OCI-LY1 (cell line): Measurements from ENCODE around the gene SSBP3.

ENCODE experiments used
- H2AFZ ChIP-seq: fragments of 200-600 bp; sonication (generic), shearing (Covaris generic); 2 replicates; pipeline ENCODE4 v1.6.0; 2014; ENCODE audit warnings: antibody characterized with exemption, mild to moderate bottlenecking, low read length
- H3F3A ChIP-seq: fragments of 200-600 bp; sonication (generic), shearing (Covaris generic); 2 replicates; pipeline ENCODE4 v1.6.0; 2014; ENCODE audit warnings: mild to moderate bottlenecking, antibody characterized with exemption, low read length, moderate library complexity; ENCODE audit not compliant: insufficient read depth
- H3K27ac ChIP-seq: fragments of 200-600 bp; sonication (generic); 2 replicates; pipeline ENCODE4 v1.5.1; 2014; ENCODE audit warnings: low read length, mixed run types, mild to moderate bottlenecking, low read depth; ENCODE audit not compliant: poor library complexity, severe bottlenecking
- H3K27me3 ChIP-seq: fragments of 200-600 bp; sonication (generic); 2 replicates; pipeline ENCODE4 v1.6.0; 2014; ENCODE audit warnings: antibody characterized with exemption, mild to moderate bottlenecking, low read length, moderate library complexity; ENCODE audit not compliant: insufficient read depth
- H3K36me3 ChIP-seq: fragments of 200-600 bp; sonication (generic); 2 replicates; pipeline ENCODE4 v1.6.1; 2014; ENCODE audit warnings: mild to moderate bottlenecking, antibody characterized with exemption, low read length, moderate library complexity, mixed read lengths; ENCODE audit not compliant: insufficient read depth
- H3K4me1 ChIP-seq: fragments of 200-600 bp; sonication (generic); 2 replicates; pipeline ENCODE4 v1.5.1; 2014; ENCODE audit warnings: mild to moderate bottlenecking, low read length, moderate library complexity; ENCODE audit not compliant: insufficient read depth, severe bottlenecking
- H3K4me2 ChIP-seq: fragments of 200-600 bp; sonication (generic), shearing (Covaris generic); 2 replicates; pipeline ENCODE4 v1.6.1; 2014; ENCODE audit warnings: low read length
- H3K4me3 ChIP-seq: fragments of 200-600 bp; sonication (generic); 2 replicates; pipeline ENCODE4 v1.5.1; 2014; ENCODE audit warnings: low read length, low read depth, mild to moderate bottlenecking, mixed read lengths; ENCODE audit not compliant: poor library complexity, severe bottlenecking
- H3K79me2 ChIP-seq: fragments of 200-600 bp; shearing (Covaris generic); 2 replicates; pipeline ENCODE4 v1.6.1; 2016; ENCODE audit warnings: mixed run types, low read length, mixed read lengths; ENCODE audit not compliant: insufficient read depth
- H3K9ac ChIP-seq: fragments of 200-600 bp; sonication (generic), shearing (Covaris generic); 2 replicates; pipeline ENCODE4 v1.6.1; 2014; ENCODE audit warnings: mild to moderate bottlenecking, low read length, mixed read lengths
- H3K9me2 ChIP-seq: fragments of 200-600 bp; sonication (generic), shearing (Covaris generic); 2 replicates; pipeline ENCODE4 v1.6.1; 2014; ENCODE audit warnings: low read depth, mild to moderate bottlenecking, low read length, mixed read lengths
- H3K9me3 ChIP-seq: fragments of 200-600 bp; shearing (Covaris generic); 2 replicates; pipeline ENCODE4 v1.6.1; 2014; ENCODE audit warnings: low read length, mixed read lengths
- H4K20me1 ChIP-seq: fragments of 200-600 bp; sonication (generic), shearing (Covaris generic); 2 replicates; pipeline ENCODE4 v1.6.0; 2016; ENCODE audit warnings: mild to moderate bottlenecking, low read length; ENCODE audit not compliant: insufficient read depth
- CTCF ChIP-seq: fragments of 200-600 bp; sonication (generic), shearing (Covaris generic); IDR thresholded peaks from 2 replicates; pipeline ENCODE4 v1.5.1; 2017; ENCODE audit warnings: mild to moderate bottlenecking, antibody characterized with exemption, low read length, moderate library complexity, mixed read lengths
- EZH2 ChIP-seq: fragments of 200-600 bp; sonication (generic), shearing (Covaris generic); IDR thresholded peaks from 2 replicates; pipeline ENCODE4 v1.8.0; 2017; ENCODE audit warnings: borderline replicate concordance, mixed run types, mild to moderate bottlenecking, antibody characterized with exemption, low read length, moderate library complexity, mixed read lengths

The SSBP3 gene

GRCh38 chr1:54399765-54400164 is 6.4 kb downstream of the SSBP3 start:
- H3K9me2 ChIP-seq: no peaks in the 10 kb centered on the region
- no peaks in the 10 kb centered on the region for H4K20me1 ChIP-seq
- H3K4me2 ChIP-seq: no peak overlapping the region
- no peak overlapping the region for H3K27ac ChIP-seq
- peaks cover 45% of the 10 kb centered on the region for H3K36me3 ChIP-seq
- no peak overlapping the region for H3K9ac ChIP-seq
- TF ChIP-seq EZH2 (no peak), CTCF (no peak)
- H3K4me3 ChIP-seq: no peak overlapping the region
- H3K27me3 ChIP-seq: no peaks in the 10 kb centered on the region
- no peaks in the 10 kb centered on the region for H3K9me3 ChIP-seq
- no peak overlapping the region for H2AFZ ChIP-seq
- no peaks in the 10 kb centered on the region for H3F3A ChIP-seq
- H3K79me2 ChIP-seq: no peaks in the 10 kb centered on the region
- H3K4me1 ChIP-seq: peaks cover 13% of the 10 kb centered on the region

GRCh38 chr1:54398963-54399528 is 7.1 kb downstream of the SSBP3 start:
- TF ChIP-seq EZH2: no peak
- TF ChIP-seq CTCF: no peak
- Histone ChIP-seq H3K27me3 (no peaks in the 10 kb centered on the region), H4K20me1 (no peaks in the 10 kb centered on the region), H2AFZ (no peak overlapping the region), H3K9ac (no peak overlapping the region), H3K27ac (no peak overlapping the region), H3K9me3 (no peaks in the 10 kb centered on the region), H3K9me2 (no peaks in the 10 kb centered on the region), H3K4me2 (no peak overlapping the region), H3K36me3 (peaks cover 45% of the 10 kb centered on the region), H3F3A (no peaks in the 10 kb centered on the region), H3K79me2 (no peaks in the 10 kb centered on the region), H3K4me3 (no peak overlapping the region), H3K4me1 (peaks cover 6% of the 10 kb centered on the region)

- Histone ChIP-seq H3F3A (no peaks in the 10 kb centered on the region), H3K27ac (no peak overlapping the region), H4K20me1 (no peaks in the 10 kb centered on the region), H3K9me3 (no peaks in the 10 kb centered on the region), H3K36me3 (peaks cover 47% of the 10 kb centered on the region), H3K79me2 (no peaks in the 10 kb centered on the region), H3K4me3 (no peak overlapping the region), H3K9ac (no peak overlapping the region), H3K4me1 (no peaks in the 10 kb centered on the region), H2AFZ (no peak overlapping the region), H3K9me2 (no peaks in the 10 kb centered on the region), H3K27me3 (no peaks in the 10 kb centered on the region), H3K4me2 (no peak overlapping the region)
- TF ChIP-seq CTCF: no peak
- no peak for TF ChIP-seq EZH2
Measured at GRCh38 chr1:54397980-54398379, 8.2 kb downstream of the SSBP3 start.
